GM23338 (cell line): ENCODE results near the gene AIF1L. TPM values are rescaled to one million over a fixed set of nuclear protein-coding genes. Genes with fewer than 3 reads are reported as not detected.

ENCODE experiments used
- ATAC-seq: fragments of 200-7000 bp; cut with Tn5 transposase; 3 replicates; pipeline ENCODE4 v1.9.1; 2020
- DNase-seq: peaks from one replicate; pipeline ENCODE4 v3.0.0-alpha.2; 2015; ENCODE audit warnings: low spot score
- H2AFZ ChIP-seq: fragments of 200-600 bp; sonication (generic); 2 replicates; pipeline ENCODE4 v1.8.0; 2016; ENCODE audit warnings: antibody characterized with exemption, mild to moderate bottlenecking, moderate library complexity
- H3F3A ChIP-seq: fragments of 200-600 bp; sonication (generic); replicated peaks from 2 replicates; pipeline ENCODE4 v1.8.0; 2017; ENCODE audit warnings: antibody characterized with exemption, mixed run types, low read depth
- H3K27ac ChIP-seq: fragments of 200-600 bp; sonication (generic); 2 replicates; pipeline ENCODE4 v1.6.1; 2016; ENCODE audit warnings: low read depth
- H3K27me3 ChIP-seq: fragments of 200-600 bp; sonication (generic); 2 replicates; pipeline ENCODE4 v1.8.0; 2016; ENCODE audit warnings: mild to moderate bottlenecking, mixed run types, moderate library complexity; ENCODE audit not compliant: insufficient read depth
- H3K36me3 ChIP-seq: fragments of 200-600 bp; sonication (generic); 2 replicates; pipeline ENCODE4 v1.8.0; 2016; ENCODE audit warnings: mild to moderate bottlenecking; ENCODE audit not compliant: insufficient read depth
- H3K4me1 ChIP-seq: fragments of 200-600 bp; sonication (generic); 2 replicates; pipeline ENCODE4 v1.8.0; 2016; ENCODE audit warnings: mild to moderate bottlenecking, moderate library complexity; ENCODE audit not compliant: insufficient read depth
- H3K4me2 ChIP-seq: fragments of 200-600 bp; sonication (generic); 2 replicates; pipeline ENCODE4 v1.7.1; 2017; ENCODE audit warnings: mixed run types
- H3K4me3 ChIP-seq: fragments of 200-600 bp; sonication (generic); 2 replicates; pipeline ENCODE4 v1.6.1; 2016; ENCODE audit warnings: mixed run types
- H3K79me2 ChIP-seq: fragments of 200-600 bp; sonication (generic); replicated peaks from 2 replicates; pipeline ENCODE4 v1.8.0; 2017; ENCODE audit warnings: mild to moderate bottlenecking; ENCODE audit not compliant: insufficient read depth
- H3K9me2 ChIP-seq: fragments of 200-600 bp; sonication (generic); 2 replicates; pipeline ENCODE4 v1.8.0; 2017; ENCODE audit not compliant: insufficient read depth
- H4K20me1 ChIP-seq: fragments of 200-600 bp; sonication (generic); replicated peaks from 2 replicates; pipeline ENCODE4 v1.8.0; 2017; ENCODE audit warnings: mild to moderate bottlenecking; ENCODE audit not compliant: insufficient read depth
- H3K27ac Mint-ChIP-seq: 2 replicates; pipeline ENCODE4 v1.8.0; 2020; ENCODE audit warnings: inconsistent platforms, mild to moderate bottlenecking, moderate library complexity, mixed read lengths
- H3K27me3 Mint-ChIP-seq: 3 replicates; pipeline ENCODE4 v1.8.0; 2022; ENCODE audit warnings: low read depth, mild to moderate bottlenecking, moderate library complexity, mixed read lengths, inconsistent platforms; ENCODE audit not compliant: insufficient read depth, poor library complexity
- H3K36me3 Mint-ChIP-seq: 3 replicates; pipeline ENCODE4 v1.8.0; 2021; ENCODE audit warnings: low read depth, mild to moderate bottlenecking, inconsistent platforms, moderate library complexity, mixed read lengths
- H3K4me1 Mint-ChIP-seq: 3 replicates; pipeline ENCODE4 v1.8.0; 2020; ENCODE audit warnings: mild to moderate bottlenecking, inconsistent platforms, mixed read lengths
- H3K4me3 Mint-ChIP-seq: 3 replicates; pipeline ENCODE4 v1.8.0; 2021; ENCODE audit warnings: moderate library complexity, mild to moderate bottlenecking, inconsistent platforms, mixed read lengths
- H3K9me3 Mint-ChIP-seq: 3 replicates; pipeline ENCODE4 v1.8.0; 2020; ENCODE audit warnings: moderate library complexity, mild to moderate bottlenecking, inconsistent platforms, mixed read lengths
- CREB1 ChIP-seq: fragments of 250-450 bp; sonication (Bioruptor Pico); IDR thresholded peaks from 2 replicates; pipeline ENCODE4 v1.5.0; 2020; ENCODE audit warnings: low read depth, mild to moderate bottlenecking, moderate library complexity
- CTCF ChIP-seq, 2 experiments: fragments of 200-600 bp in 1 of 2; sonication (generic) in 1 of 2; conservative IDR thresholded peaks; 2 replicates each; pipeline versions ENCODE4 v1.5.1 to v1.6.1; 2016 to 2017; ENCODE audit warnings: antibody characterized with exemption in 2 of 2, low read depth in 2 of 2, mild to moderate bottlenecking in 2 of 2, moderate library complexity in 1 of 2
- ETS1 ChIP-seq: IDR thresholded peaks from 2 replicates; pipeline ENCODE4 v1.6.1; 2016; ENCODE audit warnings: antibody characterized with exemption
- EZH2 ChIP-seq: fragments of 200-600 bp; sonication (generic); IDR thresholded peaks from one replicate; pipeline ENCODE4 v1.8.0; 2017; ENCODE audit warnings: antibody characterized with exemption, mild to moderate bottlenecking, low read depth; ENCODE audit not compliant: unreplicated experiment
- EZH2phosphoT487 ChIP-seq: fragments of 200-600 bp; sonication (generic); IDR thresholded peaks from one replicate; pipeline ENCODE4 v1.8.1; 2018; ENCODE audit warnings: antibody characterized with exemption; ENCODE audit not compliant: unreplicated experiment
- JUNB ChIP-seq: IDR thresholded peaks from one replicate; pipeline ENCODE4 v1.6.1; 2016; ENCODE audit warnings: antibody characterized with exemption; ENCODE audit not compliant: unreplicated experiment
- NANOG ChIP-seq: IDR thresholded peaks from 2 replicates; pipeline ENCODE4 v1.6.1; 2016; ENCODE audit warnings: antibody characterized with exemption, borderline replicate concordance
- REST ChIP-seq: IDR thresholded peaks from one replicate; pipeline ENCODE4 v1.6.1; 2018; ENCODE audit warnings: antibody characterized with exemption; ENCODE audit not compliant: unreplicated experiment
- STAT1 ChIP-seq: IDR thresholded peaks from one replicate; pipeline ENCODE4 v1.6.1; 2016; ENCODE audit warnings: antibody characterized with exemption; ENCODE audit not compliant: unreplicated experiment
- ZNF114 ChIP-seq: fragments of 250-450 bp; sonication (Bioruptor Pico); IDR thresholded peaks from 2 replicates; pipeline ENCODE4 v1.5.0; 2020; ENCODE audit warnings: mild to moderate bottlenecking, moderate library complexity
- ZNF331 ChIP-seq: fragments of 250-450 bp; sonication (Bioruptor Pico); IDR thresholded peaks from 2 replicates; pipeline ENCODE4 v1.5.0; 2020; ENCODE audit warnings: low read depth, mild to moderate bottlenecking, moderate library complexity
- polyA plus RNA-seq: library from polyadenylated mRNA; unstranded; fragments of >200 nt; fragmentation: Nextera tagmentation; extraction: Ambion mirVana; gene quantifications from 2 replicates; pipeline ENCODE4 v1.2.1, GENCODE V29; 2016
- total RNA-seq: library from RNA; depleted of rRNA; stranded (reverse); fragments of >200 nt; shearing (Covaris generic); gene quantifications from 2 replicates; pipeline ENCODE4 v1.2.3, GENCODE V29; 2014

AIF1L gene
- total and polyA plus RNA-seq, 2 experiments from 2014 or later, result 76.4 to 87.8 TPM

- Mint-ChIP-seq H3K36me3 (peaks cover 69% of the 10 kb centered on the region), H3K9me3 (no peaks in the 10 kb centered on the region), H3K4me1 (no peaks in the 10 kb centered on the region), H3K27me3 (peaks cover 2% of the 10 kb centered on the region), H3K27ac (no peak overlapping the region), H3K4me3 (no peak overlapping the region)
- no peak overlapping the region for H2AFZ ChIP-seq
- H3K4me2 ChIP-seq, result no peak overlapping the region
- DNase-seq, result no peak
- no peaks in the 10 kb centered on the region for H3K79me2 ChIP-seq
- TF ChIP-seq ETS1 (no peak), STAT1 (no peak), REST (no peak)
- H3K36me3 ChIP-seq, result peaks cover 70% of the 10 kb centered on the region
- no peak for ATAC-seq
- H3K27ac ChIP-seq, result no peak overlapping the region
- H3K4me3 ChIP-seq, result no peak overlapping the region
- H3K4me1 ChIP-seq, result no peaks in the 10 kb centered on the region
- peaks cover 13% of the 10 kb centered on the region for H4K20me1 ChIP-seq
- H3K27me3 ChIP-seq, result no peaks in the 10 kb centered on the region
- no peaks in the 10 kb centered on the region for H3F3A ChIP-seq
- H3K9me2 ChIP-seq, result no peaks in the 10 kb centered on the region
Measured at GRCh38 chr9:131144201-131144600, 47.9 kb downstream of the AIF1L start.

- no peak overlapping the region for H3K4me3 Mint-ChIP-seq
- H2AFZ ChIP-seq, result no peak overlapping the region
- H3K36me3 ChIP-seq, result peaks cover 64% of the 10 kb centered on the region
- H3K9me2 ChIP-seq, result no peaks in the 10 kb centered on the region
- H3K36me3 Mint-ChIP-seq, result peaks cover 69% of the 10 kb centered on the region
- no peak overlapping the region for H3K4me3 ChIP-seq
- H3F3A ChIP-seq, result 0 out of 2 replicates have a peak, but pooled peaks cover 4% of the 10 kb centered on the region
- DNase-seq (no peak), ATAC-seq (no peak)
- no peaks in the 10 kb centered on the region for H3K4me1 Mint-ChIP-seq
- peaks cover 2% of the 10 kb centered on the region for H3K27me3 Mint-ChIP-seq
- no peak overlapping the region for H3K4me2 ChIP-seq
- H3K4me1 ChIP-seq, result no peaks in the 10 kb centered on the region
- H4K20me1 ChIP-seq, result peaks cover 7% of the 10 kb centered on the region
- H3K9me3 Mint-ChIP-seq, result no peaks in the 10 kb centered on the region
- no peaks in the 10 kb centered on the region for H3K79me2 ChIP-seq
- H3K27ac Mint-ChIP-seq, result no peak overlapping the region
- no peaks in the 10 kb centered on the region for H3K27me3 ChIP-seq
- H3K27ac ChIP-seq, result no peak overlapping the region
- TF ChIP-seq EZH2 (no peak), EZH2phosphoT487 (no peak), ETS1 (no peak), ZNF331 (no peak), REST (no peak), ZNF114 (CRISPR knock-in tag) (no peak), CREB1 (CRISPR knock-in tag) (no peak), JUNB (no peak), NANOG (no peak), CTCF (conservative IDR thresholded peaks at IDR 0.05; ENCODE audit: low read depth in 2 of 2) (no peak)
Measured at GRCh38 chr9:131145245-131145644, 48.9 kb downstream of the AIF1L start.
